Measurements from ENCODE around the gene TTLL3. TPM values are rescaled to one million over a fixed set of nuclear protein-coding genes. Genes with fewer than 3 reads are reported as not detected.

Gene TTLL3
- total and polyA plus RNA-seq, 2 of the 4 experiments (the other 2 are of a cell fraction): 6.8 to 43.4 TPM

DNA sequence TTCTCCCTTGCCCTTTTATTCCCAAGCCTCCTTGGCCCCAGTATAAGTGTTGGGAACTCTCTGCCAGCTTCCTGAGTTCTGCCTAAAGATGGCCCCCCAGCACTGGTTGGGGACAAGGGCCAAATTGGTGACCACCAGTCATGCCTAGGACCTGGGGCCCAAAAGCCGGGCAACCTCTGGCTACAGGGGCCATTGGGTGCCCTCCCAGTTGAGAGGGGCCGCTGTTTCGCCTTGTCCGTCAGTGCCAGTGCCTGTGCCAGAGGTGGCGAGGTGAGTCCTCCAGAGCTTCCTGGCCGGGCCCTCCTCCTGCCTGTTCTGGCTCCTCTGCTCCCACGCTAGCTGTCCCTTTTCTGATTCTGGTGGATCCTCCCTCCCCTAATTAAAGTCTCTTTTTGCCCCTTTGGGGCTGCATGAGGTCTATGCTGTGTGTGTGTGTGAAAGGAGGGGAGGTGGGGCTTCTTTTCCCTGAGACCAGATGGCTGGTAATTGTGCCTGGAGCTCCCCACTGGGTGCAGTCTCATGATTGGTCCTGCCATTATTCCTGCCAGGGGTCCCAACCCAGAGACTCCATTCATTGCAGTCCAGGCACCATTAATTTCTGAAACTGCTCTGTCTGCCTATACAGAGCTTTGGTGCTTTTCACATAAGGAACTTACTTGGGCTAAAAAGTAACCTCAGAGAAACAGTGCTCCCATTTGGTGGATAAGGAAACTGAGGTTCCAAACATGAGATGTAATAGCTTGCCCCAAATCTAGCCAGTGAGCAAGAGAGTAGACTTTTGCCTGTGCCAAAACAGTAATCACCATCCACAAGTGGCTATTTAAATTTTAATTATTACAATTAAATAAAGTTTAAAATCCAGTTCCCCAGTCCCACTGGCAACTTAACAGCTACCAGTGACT lies 3.1 kb upstream of the TTLL3 start (continued):
- TF ChIP-seq USF2 (IDR thresholded peaks at IDR 0.05; ENCODE audit: low read depth, low read length): no peak

GRCh38 chr3:9807981-9808344 lies 2.1 kb upstream of the TTLL3 start:
- H3K4me1 ChIP-seq (ENCODE audit: control insufficient read depth, insufficient read depth, low read length): peaks cover 15% of the 10 kb centered on the region

More at GRCh38 chr3:9807981-9808344, 2.1 kb upstream of the TTLL3 start:
- BruUV-seq (replicated peaks): no TSS peak
- Histone ChIP-seq H2BK120ac (ENCODE audit: low read depth, low read length) (no peak overlapping the region), H3K9me3 (ENCODE audit: control insufficient read depth, insufficient read depth, low read length) (no peaks in the 10 kb centered on the region), H3K36me3 (ENCODE audit: control insufficient read depth, insufficient read depth, low read length) (peaks cover 44% of the 10 kb centered on the region), H3K4me2 (ENCODE audit: low read depth, low read length) (no peak overlapping the region), H3K56ac (ENCODE audit: extremely low read depth, insufficient read depth, low read length) (no peak overlapping the region), H2AK5ac (ENCODE audit: low read depth, low read length) (no peak overlapping the region), H3K4ac (ENCODE audit: low read depth, low read length) (no peak overlapping the region), H4K20me1 (ENCODE audit: insufficient read depth, low read length) (peaks cover 26% of the 10 kb centered on the region), H3K79me1 (ENCODE audit: low read depth in 1 of 2, low read length in 2 of 2) (peaks cover 5 to 29% of the 10 kb centered on the region in 2 experiments; a peak in 3 of 4 replicates), H3K18ac (ENCODE audit: low read depth, low read length) (no peak overlapping the region), H3K14ac (replicated peaks; ENCODE audit: low read depth, low read length) (no peak overlapping the region), H3K4me3 (ENCODE audit: insufficient read depth, low read depth, low read length) (no peak overlapping the region), H2AK9ac (replicated peaks; ENCODE audit: low read depth, low read length, poor library complexity) (no peak overlapping the region), H3K27ac (ENCODE audit: insufficient read depth, low read length) (no peak overlapping the region), H3K27me3 (ENCODE audit: control insufficient read depth, insufficient read depth, low read length) (no peaks in the 10 kb centered on the region), H2AFZ (replicated peaks; ENCODE audit: low read length, poor library complexity) (no peak overlapping the region), H4K5ac (ENCODE audit: low read depth, low read length) (no peak overlapping the region), H3K9ac (ENCODE audit: low read depth, low read length) (no peak overlapping the region), H3K9me1 (ENCODE audit: insufficient read depth, low read length) (peaks cover 9% of the 10 kb centered on the region), H2BK20ac (ENCODE audit: low read depth, low read length) (no peak overlapping the region), H4K8ac (ENCODE audit: low read depth in 2 of 2, low read length in 2 of 2) (no peak overlapping the region), H2BK5ac (ENCODE audit: low read depth, low read length, poor library complexity, severe bottlenecking) (no peak overlapping the region), H2BK15ac (ENCODE audit: low read depth, low read length) (no peak overlapping the region), H3K23ac (ENCODE audit: low read depth, low read length) (no peak overlapping the region), H4K91ac (ENCODE audit: insufficient read depth, low read depth, low read length) (no peak overlapping the region)
- intact Hi-C loops (cut with micrococcal nuclease): no loop called here
- ATAC-seq (ENCODE audit: low read depth) (no peak), DNase-seq (no peak)
- TF ChIP-seq MAFK (IDR thresholded peaks at IDR 0.05; ENCODE audit: low read depth, low read length) (no peak), RCOR1 (IDR thresholded peaks at IDR 0.05; ENCODE audit: insufficient replicate concordance, low read length) (no peak), POLR2A (IDR thresholded peaks at IDR 0.05; ENCODE audit: low read depth, low read length) (no peak), RFX5 (IDR thresholded peaks at IDR 0.05; ENCODE audit: low read depth, low read length) (no peak), RAD21 (IDR thresholded peaks at IDR 0.05; ENCODE audit: low read length) (no peak), FOS (IDR thresholded peaks at IDR 0.05; ENCODE audit: low read depth, low read length) (no peak), USF2 (IDR thresholded peaks at IDR 0.05; ENCODE audit: low read depth, low read length) (no peak), SMC3 (IDR thresholded peaks at IDR 0.05; ENCODE audit: low read depth, low read length) (no peak), MAZ (IDR thresholded peaks at IDR 0.05; ENCODE audit: borderline replicate concordance, low read depth, low read length) (no peak), NFE2L2 (IDR thresholded peaks at IDR 0.05; ENCODE audit: low read depth, low read length) (no peak)
- TF ChIP-seq, protein P1, sequence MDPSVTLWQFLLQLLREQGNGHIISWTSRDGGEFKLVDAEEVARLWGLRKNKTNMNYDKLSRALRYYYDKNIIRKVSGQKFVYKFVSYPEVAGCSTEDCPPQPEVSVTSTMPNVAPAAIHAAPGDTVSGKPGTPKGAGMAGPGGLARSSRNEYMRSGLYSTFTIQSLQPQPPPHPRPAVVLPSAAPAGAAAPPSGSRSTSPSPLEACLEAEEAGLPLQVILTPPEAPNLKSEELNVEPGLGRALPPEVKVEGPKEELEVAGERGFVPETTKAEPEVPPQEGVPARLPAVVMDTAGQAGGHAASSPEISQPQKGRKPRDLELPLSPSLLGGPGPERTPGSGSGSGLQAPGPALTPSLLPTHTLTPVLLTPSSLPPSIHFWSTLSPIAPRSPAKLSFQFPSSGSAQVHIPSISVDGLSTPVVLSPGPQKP (IDR thresholded peaks at IDR 0.05; ENCODE audit: borderline replicate concordance, low read depth, low read length): no peak
- dilution Hi-C loops (cut with HindIII; ENCODE audit: low sequenced_read_pairs, unreplicated experiment): no loop called here
- ChIA-PET POLR2A (ENCODE audit: unreplicated experiment) (no interaction called here), CTCF (no interaction called here)
- in situ Hi-C loops (cut with MboI; ENCODE audit: low sequenced_read_pairs): no loop called here
- no CpG with 5 or more reads among the region's 2 CpGs for WGBS, 2 experiments (ENCODE audit: extremely low coverage in 2 of 2, insufficient read length in 1 of 2)
